ENCODE measurements around the gene MAGEE1.

MAGEE1 gene, protein sequence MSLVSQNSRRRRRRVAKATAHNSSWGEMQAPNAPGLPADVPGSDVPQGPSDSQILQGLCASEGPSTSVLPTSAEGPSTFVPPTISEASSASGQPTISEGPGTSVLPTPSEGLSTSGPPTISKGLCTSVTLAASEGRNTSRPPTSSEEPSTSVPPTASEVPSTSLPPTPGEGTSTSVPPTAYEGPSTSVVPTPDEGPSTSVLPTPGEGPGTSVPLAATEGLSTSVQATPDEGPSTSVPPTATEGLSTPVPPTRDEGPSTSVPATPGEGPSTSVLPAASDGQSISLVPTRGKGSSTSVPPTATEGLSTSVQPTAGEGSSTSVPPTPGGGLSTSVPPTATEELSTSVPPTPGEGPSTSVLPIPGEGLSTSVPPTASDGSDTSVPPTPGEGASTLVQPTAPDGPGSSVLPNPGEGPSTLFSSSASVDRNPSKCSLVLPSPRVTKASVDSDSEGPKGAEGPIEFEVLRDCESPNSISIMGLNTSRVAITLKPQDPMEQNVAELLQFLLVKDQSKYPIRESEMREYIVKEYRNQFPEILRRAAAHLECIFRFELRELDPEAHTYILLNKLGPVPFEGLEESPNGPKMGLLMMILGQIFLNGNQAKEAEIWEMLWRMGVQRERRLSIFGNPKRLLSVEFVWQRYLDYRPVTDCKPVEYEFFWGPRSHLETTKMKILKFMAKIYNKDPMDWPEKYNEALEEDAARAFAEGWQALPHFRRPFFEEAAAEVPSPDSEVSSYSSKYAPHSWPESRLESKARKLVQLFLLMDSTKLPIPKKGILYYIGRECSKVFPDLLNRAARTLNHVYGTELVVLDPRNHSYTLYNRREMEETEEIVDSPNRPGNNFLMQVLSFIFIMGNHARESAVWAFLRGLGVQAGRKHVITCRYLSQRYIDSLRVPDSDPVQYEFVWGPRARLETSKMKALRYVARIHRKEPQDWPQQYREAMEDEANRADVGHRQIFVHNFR

DNA sequence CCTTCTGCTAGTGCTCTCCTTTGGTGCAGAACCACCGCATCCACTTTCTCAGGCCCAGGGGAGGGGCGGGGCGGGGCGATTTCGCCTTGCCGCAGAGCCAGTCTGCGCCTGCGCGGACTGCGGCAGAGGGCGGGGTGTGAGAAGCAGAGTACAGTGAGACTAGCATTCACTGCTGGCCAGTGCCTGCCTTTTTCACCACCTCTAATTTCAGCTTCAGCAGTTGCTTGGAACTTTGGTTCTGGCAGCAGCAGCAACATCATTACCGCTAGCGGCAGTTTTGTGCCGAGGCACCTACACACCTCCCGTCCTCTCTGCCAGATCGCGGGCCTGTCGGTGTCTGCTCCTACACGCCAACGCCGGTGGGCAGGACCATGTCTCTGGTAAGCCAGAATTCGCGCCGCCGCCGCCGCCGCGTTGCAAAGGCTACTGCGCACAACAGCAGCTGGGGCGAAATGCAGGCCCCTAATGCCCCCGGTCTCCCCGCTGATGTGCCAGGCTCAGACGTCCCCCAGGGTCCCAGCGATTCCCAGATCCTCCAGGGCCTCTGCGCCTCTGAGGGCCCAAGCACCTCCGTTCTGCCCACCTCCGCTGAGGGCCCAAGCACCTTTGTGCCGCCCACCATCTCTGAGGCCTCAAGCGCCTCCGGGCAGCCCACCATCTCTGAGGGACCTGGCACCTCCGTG is at the start of gene MAGEE1:
Gene MAGEE1 (plus strand): TSS at position 151 of the 683 bp plus-strand sequence. CDS start 221 bp downstream, at position 372.
- DNase-seq, result peak; percentile 88
- in situ Hi-C loops (cut with MboI; ENCODE audit: low pct_unique_long_range_greater_than_20kb, low sequenced_read_pairs), result no loop called here

DNA sequence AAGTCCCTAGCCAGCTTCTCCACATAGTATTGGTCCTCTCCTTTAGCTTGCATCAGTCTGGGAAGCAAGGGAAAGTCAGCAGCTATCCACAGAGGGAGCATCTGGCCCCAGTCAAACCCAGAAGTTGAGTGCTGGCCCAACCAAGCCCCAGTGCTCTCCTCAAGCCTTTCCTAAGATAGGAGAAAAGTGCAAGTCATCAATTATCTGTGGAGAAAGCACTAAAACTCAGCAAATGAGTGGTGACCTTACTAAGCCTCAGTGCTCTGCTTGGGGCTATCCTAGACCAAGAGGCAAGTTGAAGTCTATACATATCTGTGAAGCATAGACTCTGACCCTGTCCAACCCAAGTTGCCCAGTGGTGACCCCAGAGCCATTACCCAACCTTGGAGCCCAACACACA is 28.5 kb upstream of the MAGEE1 start:
- in situ Hi-C loops (cut with MboI; ENCODE audit: low pct_unique_long_range_greater_than_20kb, low sequenced_read_pairs), result no loop called here
- no peak for DNase-seq

DNA sequence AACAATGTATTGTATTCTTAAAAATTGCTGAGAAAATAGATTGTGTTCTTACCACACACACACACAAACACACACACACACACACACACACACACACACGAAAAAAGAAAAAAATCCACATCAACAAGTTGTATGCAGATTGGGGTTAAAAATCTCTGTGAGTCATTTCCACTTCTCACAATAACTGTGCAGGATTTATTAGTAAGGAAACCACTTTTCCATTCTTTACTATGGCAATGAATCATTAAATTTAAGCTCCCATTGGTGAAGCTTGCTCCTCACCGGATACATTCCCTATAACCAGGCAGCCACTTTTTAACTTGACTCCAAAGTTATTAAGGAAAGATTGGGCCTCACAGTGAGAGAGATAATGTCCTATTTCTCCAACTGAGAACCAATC is 19.7 kb upstream of the MAGEE1 start:
- in situ Hi-C loops (cut with MboI; ENCODE audit: low pct_unique_long_range_greater_than_20kb, low sequenced_read_pairs), result no loop called here
- no peak for DNase-seq

DNA sequence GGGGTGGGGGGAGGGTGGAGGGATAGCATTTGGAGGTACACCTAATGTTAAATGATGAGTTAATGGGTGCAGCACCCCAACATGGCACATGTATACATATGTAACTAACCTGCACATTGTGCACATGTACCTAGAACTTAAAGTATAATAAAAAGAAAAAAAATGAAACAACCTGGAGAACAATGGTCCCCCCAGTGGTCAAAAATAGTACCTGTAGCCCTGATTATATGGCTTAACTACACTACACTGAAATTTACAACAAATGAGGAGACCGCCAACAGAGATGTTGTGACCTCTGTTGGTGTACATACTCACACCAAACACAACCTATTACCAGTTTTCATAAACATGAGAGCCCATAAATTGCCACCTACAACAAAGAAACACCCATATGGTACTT is 7.3 kb upstream of the MAGEE1 start:
- peak; percentile 9 for DNase-seq
- in situ Hi-C loops (cut with MboI; ENCODE audit: low pct_unique_long_range_greater_than_20kb, low sequenced_read_pairs), result no loop called here

DNA sequence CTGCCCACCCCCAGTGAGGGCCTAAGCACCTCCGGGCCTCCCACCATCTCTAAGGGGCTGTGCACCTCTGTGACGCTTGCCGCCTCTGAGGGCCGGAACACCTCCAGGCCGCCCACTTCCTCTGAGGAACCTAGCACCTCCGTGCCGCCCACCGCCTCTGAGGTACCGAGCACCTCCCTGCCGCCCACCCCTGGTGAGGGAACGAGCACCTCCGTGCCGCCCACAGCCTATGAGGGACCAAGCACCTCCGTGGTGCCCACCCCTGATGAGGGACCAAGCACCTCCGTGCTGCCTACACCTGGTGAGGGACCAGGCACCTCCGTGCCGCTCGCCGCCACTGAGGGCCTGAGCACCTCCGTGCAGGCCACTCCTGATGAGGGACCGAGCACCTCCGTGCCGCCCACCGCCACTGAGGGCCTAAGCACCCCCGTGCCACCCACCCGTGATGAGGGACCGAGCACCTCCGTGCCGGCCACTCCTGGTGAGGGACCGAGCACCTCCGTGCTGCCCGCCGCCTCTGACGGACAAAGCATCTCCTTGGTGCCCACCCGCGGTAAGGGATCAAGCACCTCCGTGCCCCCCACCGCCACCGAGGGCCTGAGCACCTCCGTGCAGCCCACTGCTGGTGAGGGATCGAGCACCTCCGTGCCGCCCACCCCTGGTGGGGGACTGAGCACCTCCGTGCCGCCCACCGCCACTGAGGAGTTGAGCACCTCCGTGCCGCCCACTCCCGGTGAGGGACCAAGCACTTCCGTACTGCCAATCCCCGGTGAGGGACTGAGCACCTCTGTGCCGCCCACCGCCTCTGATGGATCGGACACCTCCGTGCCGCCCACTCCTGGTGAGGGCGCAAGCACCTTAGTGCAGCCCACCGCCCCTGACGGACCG is 977 bp downstream of the MAGEE1 start:
- no peak for DNase-seq
- in situ Hi-C loops (cut with MboI; ENCODE audit: low pct_unique_long_range_greater_than_20kb, low sequenced_read_pairs), result no loop called here

DNA sequence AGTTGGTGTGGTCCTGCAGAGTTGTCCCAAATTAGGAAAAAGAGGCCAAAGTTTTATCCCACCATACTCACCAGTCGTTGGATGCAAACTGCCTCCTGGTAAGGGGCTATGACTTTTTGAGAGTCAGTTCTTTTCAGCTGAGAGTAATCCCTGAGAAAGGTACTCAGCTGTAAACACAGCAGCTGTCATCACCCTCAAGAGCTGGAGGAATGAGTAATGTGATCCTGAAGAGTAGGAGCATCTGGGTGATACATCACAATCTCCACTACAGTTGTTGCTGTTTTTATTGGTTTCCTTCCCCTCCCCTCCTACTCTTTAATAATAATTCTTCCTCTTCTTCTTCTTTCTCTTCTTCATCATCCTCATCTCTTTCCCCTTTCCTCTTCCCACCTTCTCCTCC is 5.7 kb downstream of the MAGEE1 start:
- no peak for DNase-seq
- in situ Hi-C loops (cut with MboI; ENCODE audit: low pct_unique_long_range_greater_than_20kb, low sequenced_read_pairs), result no loop called here

DNA sequence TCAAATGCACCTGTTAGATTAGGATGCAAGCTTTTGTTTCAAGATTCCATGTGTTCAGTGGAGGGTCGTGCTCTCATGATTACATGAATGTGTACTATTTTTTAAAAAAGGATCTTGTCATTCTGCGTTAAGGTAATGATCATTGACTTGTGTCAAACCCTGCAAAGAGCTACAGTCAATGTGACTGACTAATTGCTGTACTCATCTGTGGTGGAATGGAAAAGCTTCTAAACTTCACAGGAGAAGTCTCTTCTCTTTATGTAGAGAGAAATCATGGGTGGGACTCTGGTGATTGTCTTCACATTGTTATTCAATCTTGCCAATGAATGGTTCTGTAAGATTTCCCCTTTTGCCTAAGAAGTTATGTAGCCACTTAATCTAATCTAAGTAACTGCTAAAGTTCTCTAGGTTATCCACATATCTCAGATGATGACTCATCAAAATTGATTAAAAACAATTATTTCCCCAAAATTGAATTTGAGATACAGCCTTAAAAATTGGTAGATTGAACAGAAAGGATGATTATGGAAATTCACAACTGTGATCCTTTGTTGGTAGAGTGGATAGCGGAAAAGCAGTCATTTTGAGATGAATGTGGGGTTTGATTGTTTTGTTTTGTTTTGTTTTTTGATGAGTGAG is 6.7 kb downstream of the MAGEE1 start:
- DNase-seq, result no peak
- in situ Hi-C loops (cut with MboI; ENCODE audit: low pct_unique_long_range_greater_than_20kb, low sequenced_read_pairs), result no loop called here

DNA sequence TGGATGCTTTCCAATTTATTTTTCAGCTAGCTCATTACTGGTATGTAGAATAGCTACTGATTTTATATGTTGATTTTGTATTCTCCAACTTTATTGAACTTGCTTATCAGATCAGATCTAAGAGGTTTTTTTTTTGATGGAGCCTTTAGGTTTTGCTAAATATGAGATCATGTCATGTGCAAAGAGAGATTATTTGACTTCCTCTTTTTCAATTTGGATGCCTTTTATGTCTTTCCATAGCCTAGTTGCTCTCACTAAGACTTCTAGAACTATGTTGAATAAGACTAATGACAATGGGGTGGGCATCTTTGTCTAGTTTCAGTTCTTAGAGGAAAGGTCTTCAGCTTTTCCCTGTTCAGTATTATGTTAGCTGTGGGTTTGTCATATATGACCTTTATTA is 11.7 kb downstream of the MAGEE1 start:
- in situ Hi-C loops (cut with MboI; ENCODE audit: low pct_unique_long_range_greater_than_20kb, low sequenced_read_pairs), result no loop called here
- DNase-seq, result peak; percentile 24

DNA sequence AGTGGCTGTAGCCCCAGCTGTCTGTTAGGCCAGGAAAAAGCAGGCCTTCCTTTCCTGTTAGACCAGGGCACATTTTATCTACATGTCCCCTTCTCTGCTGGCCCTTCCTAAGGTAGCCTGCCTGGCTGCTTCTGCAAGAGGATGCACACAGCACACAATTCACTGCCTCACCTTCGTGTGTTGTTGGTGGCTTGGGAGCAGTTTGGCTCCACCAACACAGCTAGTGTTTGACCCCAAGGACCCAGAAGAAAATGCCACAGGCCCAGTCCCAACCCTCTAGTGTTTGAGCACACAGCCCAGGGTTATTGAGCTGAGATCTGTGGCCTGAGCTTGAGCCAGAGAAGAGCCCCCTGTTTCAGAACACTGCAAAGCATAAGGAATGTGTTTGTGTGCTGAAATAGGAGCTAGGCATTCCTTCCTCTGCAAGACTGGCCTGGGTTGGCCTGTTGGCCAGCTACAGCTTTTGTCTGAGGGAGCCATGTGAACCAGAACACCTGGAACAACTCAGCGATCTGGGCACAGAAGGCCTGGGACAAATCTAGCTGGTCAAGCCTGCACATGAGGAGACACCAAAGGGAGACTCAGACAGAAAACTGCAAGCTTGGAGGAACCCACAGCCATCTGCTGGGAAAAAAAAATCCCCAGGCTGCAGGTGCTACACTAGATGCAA is 26.4 kb downstream of the MAGEE1 start:
- in situ Hi-C loops (cut with MboI; ENCODE audit: low pct_unique_long_range_greater_than_20kb, low sequenced_read_pairs), result no loop called here
- no peak for DNase-seq

DNA sequence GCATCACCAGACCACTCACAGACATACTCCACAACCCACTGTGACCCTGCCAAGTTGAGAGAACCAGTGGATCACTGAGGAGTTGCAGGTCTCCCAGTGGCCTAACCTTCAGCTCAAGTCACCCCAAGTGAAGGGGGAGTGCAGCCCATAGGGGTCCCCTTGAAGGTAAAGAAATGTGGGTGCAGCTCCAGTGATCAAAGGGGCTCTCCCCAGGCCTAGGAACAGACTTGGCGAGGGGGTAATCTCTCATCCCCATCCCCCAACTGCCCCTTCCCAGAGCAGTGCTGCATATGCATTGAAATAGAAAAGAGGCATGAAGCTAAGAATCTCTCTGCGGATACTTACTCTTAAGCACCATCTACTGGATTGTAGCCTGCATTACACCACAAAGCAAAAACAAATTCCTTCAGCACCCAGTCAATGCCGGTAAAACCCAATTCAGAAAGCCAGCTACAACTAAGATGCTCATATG is 27.0 kb downstream of the MAGEE1 start:
- in situ Hi-C loops (cut with MboI; ENCODE audit: low pct_unique_long_range_greater_than_20kb, low sequenced_read_pairs), result no loop called here

DNA sequence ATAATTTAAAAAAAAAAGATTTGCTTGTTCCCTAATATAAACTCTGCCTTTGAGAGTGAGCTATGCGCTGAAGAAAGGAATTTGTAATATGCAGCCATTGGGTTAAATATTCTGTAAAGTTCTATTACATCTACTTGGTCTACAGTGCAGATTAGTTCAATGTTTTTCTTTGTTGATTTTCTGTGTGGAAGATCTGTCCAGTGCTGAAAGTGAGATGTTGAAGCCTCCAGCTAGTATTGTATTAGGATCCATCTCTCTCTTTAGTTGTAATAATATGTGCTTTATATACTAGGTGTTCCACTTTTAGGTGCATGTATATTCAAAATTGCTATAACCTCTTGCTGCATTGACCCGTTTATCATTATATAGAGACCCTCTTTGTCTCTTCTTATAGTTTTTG is 49.8 kb downstream of the MAGEE1 start:
- DNase-seq, result no peak
- in situ Hi-C loops (cut with MboI; ENCODE audit: low pct_unique_long_range_greater_than_20kb, low sequenced_read_pairs), result no loop called here

More for the DNA sequence above, 27.0 kb downstream of the MAGEE1 start:
- peak; percentile 61 for DNase-seq
